Measurements from ENCODE around the gene ABI1. TPM values are rescaled to one million over a fixed set of nuclear protein-coding genes. Genes with fewer than 3 reads are reported as not detected.

The ABI1 gene
- total RNA-seq, 1 donor from 2014 or later = 43.1 TPM

GRCh38 chr10:26773633-26774032 is 87.1 kb downstream of the ABI1 start:
- peaks cover 42% of the 10 kb centered on the region for H3K79me2 ChIP-seq (ENCODE audit: low read depth)
- no peaks in the 10 kb centered on the region for H3K4me1 ChIP-seq
- Mint-ChIP-seq H3K4me1 (no peaks in the 10 kb centered on the region), H3K27ac (no peak overlapping the region), H3K4me3 (no peak overlapping the region), H3K27me3 (ENCODE audit: insufficient read depth, low read depth) (no peaks in the 10 kb centered on the region), H3K9me3 (no peaks in the 10 kb centered on the region), H3K36me3 (no peaks in the 10 kb centered on the region)
- no peak overlapping the region for H3K4me2 ChIP-seq
- no peaks in the 10 kb centered on the region for H3K27me3 ChIP-seq
- TF ChIP-seq EZH2 (IDR thresholded peaks at IDR 0.05) (no peak), EZH2phosphoT487 (IDR thresholded peaks at IDR 0.05) (no peak), CTCF (IDR thresholded peaks at IDR 0.05) (no peak)
- no peak overlapping the region for H3K27ac ChIP-seq
- DNase-seq (ENCODE audit: low spot score) = no peak
- H3K4me3 ChIP-seq = no peak overlapping the region
- no peak overlapping the region for H3K9ac ChIP-seq
- H3K36me3 ChIP-seq = peaks cover 6% of the 10 kb centered on the region
- H3K9me3 ChIP-seq (ENCODE audit: low read depth) = no peaks in the 10 kb centered on the region
- no peak overlapping the region for H2AFZ ChIP-seq (replicated peaks)
- H3F3A ChIP-seq (ENCODE audit: low read depth) = no peaks in the 10 kb centered on the region
- H4K20me1 ChIP-seq (ENCODE audit: low read depth) = peaks cover 6% of the 10 kb centered on the region

GRCh38 chr10:26770069-26770468 is 90.7 kb downstream of the ABI1 start:
- Histone ChIP-seq H3K27ac (no peak overlapping the region), H3K4me3 (no peak overlapping the region), H2AFZ (replicated peaks) (no peak overlapping the region), H3K27me3 (no peaks in the 10 kb centered on the region), H3K79me2 (ENCODE audit: low read depth) (peaks cover 23% of the 10 kb centered on the region), H4K20me1 (ENCODE audit: low read depth) (no peaks in the 10 kb centered on the region), H3K4me2 (no peak overlapping the region), H3K4me1 (no peaks in the 10 kb centered on the region), H3K36me3 (peaks cover 6% of the 10 kb centered on the region), H3F3A (ENCODE audit: low read depth) (no peaks in the 10 kb centered on the region), H3K9me3 (ENCODE audit: low read depth) (no peaks in the 10 kb centered on the region), H3K9ac (no peak overlapping the region)
- H3K36me3 Mint-ChIP-seq = peaks cover 2% of the 10 kb centered on the region
- TF ChIP-seq CTCF (IDR thresholded peaks at IDR 0.05) = no peak
- TF ChIP-seq EZH2 (IDR thresholded peaks at IDR 0.05) = no peak
- TF ChIP-seq EZH2phosphoT487 (IDR thresholded peaks at IDR 0.05) = no peak
- DNase-seq (ENCODE audit: low spot score) = no peak
- H3K27ac Mint-ChIP-seq = no peak overlapping the region
- no peaks in the 10 kb centered on the region for H3K4me1 Mint-ChIP-seq
- no peak overlapping the region for H3K4me3 Mint-ChIP-seq
- H3K27me3 Mint-ChIP-seq (ENCODE audit: insufficient read depth, low read depth) = no peaks in the 10 kb centered on the region
- H3K9me3 Mint-ChIP-seq = no peaks in the 10 kb centered on the region

- Histone ChIP-seq H4K20me1 (ENCODE audit: low read depth) (no peaks in the 10 kb centered on the region), H3K27ac (no peak overlapping the region), H3F3A (ENCODE audit: low read depth) (peaks cover under 1% of the 10 kb centered on the region), H3K4me1 (no peaks in the 10 kb centered on the region), H2AFZ (replicated peaks) (no peak overlapping the region), H3K4me3 (no peak overlapping the region), H3K79me2 (ENCODE audit: low read depth) (no peaks in the 10 kb centered on the region), H3K9ac (no peak overlapping the region), H3K9me3 (ENCODE audit: low read depth) (no peaks in the 10 kb centered on the region), H3K27me3 (no peaks in the 10 kb centered on the region), H3K4me2 (no peak overlapping the region), H3K36me3 (peaks cover 6% of the 10 kb centered on the region)
- H3K27me3 Mint-ChIP-seq (ENCODE audit: insufficient read depth, low read depth) = peaks cover under 1% of the 10 kb centered on the region
- DNase-seq (ENCODE audit: low spot score) = no peak
- H3K9me3 Mint-ChIP-seq = no peaks in the 10 kb centered on the region
- no peak overlapping the region for H3K27ac Mint-ChIP-seq
- H3K4me1 Mint-ChIP-seq = no peaks in the 10 kb centered on the region
- peaks cover 6% of the 10 kb centered on the region for H3K36me3 Mint-ChIP-seq
- H3K4me3 Mint-ChIP-seq = no peak overlapping the region
- TF ChIP-seq EZH2phosphoT487 (IDR thresholded peaks at IDR 0.05) = no peak
- TF ChIP-seq CTCF (IDR thresholded peaks at IDR 0.05) = no peak
- no peak for TF ChIP-seq EZH2 (IDR thresholded peaks at IDR 0.05)
These were observed 95.2 kb downstream of the ABI1 start for GRCh38 chr10:26765549-26765948.
